ENCODE measurements around the gene SPEN.

The SPEN gene

DNA sequence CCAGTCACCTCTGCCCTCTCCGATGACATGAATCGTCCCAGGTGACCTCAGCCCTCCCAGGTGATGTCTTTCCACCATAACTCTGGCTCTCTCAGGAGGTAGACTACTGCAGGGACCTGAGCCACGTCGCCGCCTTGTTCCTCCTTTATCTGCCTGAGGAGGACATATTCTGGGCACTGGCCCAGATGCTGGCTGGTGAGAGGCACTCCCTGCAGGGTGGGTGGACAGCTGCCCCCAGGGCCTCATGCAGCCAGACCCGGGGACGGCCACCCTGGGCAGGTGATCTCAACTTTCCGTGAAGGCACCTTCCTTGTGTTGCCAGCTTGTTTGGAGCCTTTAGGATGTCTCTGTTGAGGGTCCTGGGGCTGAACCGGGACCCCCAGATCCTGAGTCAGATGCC lies 142.3 kb downstream of the SPEN start:
- DNase-seq: no peak
